ENCODE results near the gene CCDC149.

DNA sequence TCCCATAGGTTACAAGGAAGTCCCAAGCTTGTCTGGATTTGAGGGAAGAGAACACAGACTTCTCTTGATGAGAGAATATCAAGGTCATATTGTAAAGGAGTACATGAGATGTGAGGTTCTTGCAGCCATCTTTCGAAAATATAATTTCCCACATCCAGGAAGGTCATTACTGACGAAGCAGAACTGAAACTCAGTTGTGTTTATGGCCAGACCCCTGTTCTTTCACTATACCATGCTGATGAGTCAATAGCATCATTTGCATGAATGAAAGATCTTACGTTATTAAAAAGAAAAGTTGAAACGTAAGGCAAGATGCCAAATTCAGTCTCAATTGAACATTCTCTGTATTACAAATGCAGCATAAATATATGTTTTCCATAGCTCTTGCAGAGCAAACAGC, 14.2 kb upstream of the CCDC149 start:
- TF ChIP-seq, protein P1, sequence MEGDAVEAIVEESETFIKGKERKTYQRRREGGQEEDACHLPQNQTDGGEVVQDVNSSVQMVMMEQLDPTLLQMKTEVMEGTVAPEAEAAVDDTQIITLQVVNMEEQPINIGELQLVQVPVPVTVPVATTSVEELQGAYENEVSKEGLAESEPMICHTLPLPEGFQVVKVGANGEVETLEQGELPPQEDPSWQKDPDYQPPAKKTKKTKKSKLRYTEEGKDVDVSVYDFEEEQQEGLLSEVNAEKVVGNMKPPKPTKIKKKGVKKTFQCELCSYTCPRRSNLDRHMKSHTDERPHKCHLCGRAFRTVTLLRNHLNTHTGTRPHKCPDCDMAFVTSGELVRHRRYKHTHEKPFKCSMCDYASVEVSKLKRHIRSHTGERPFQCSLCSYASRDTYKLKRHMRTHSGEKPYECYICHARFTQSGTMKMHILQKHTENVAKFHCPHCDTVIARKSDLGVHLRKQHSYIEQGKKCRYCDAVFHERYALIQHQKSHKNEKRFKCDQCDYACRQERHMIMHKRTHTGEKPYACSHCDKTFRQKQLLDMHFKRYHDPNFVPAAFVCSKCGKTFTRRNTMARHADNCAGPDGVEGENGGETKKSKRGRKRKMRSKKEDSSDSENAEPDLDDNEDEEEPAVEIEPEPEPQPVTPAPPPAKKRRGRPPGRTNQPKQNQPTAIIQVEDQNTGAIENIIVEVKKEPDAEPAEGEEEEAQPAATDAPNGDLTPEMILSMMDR (conservative IDR thresholded peaks at IDR 0.05), result no peak
- TF ChIP-seq ZFX (IDR thresholded peaks at IDR 0.05), result no peak
